GM12892 (cell line): Measurements from ENCODE around the gene NBDY.

ENCODE experiments used
- POLR2A ChIP-seq: IDR thresholded peaks from 2 replicates; pipeline ENCODE4 v1.6.1; 2011; ENCODE audit warnings: low read depth, low read length, control low read depth
- POLR2AphosphoS5 ChIP-seq: IDR thresholded peaks from 2 replicates; pipeline ENCODE4 v1.6.1; 2011; ENCODE audit warnings: low read depth, low read length, control low read depth
- TAF1 ChIP-seq: IDR thresholded peaks from 2 replicates; pipeline ENCODE4 v1.6.1; 2011; ENCODE audit warnings: low read depth, mild to moderate bottlenecking, control low read depth, low read length, borderline replicate concordance

- TF ChIP-seq POLR2A, result no peak
- TF ChIP-seq POLR2AphosphoS5, result no peak
- TF ChIP-seq TAF1, result no peak
These were observed 33.9 kb downstream of the NBDY start for GRCh38 chrX:56762707-56763555.
